ENCODE measurements around the gene COL16A1.

COL16A1 gene

DNA sequence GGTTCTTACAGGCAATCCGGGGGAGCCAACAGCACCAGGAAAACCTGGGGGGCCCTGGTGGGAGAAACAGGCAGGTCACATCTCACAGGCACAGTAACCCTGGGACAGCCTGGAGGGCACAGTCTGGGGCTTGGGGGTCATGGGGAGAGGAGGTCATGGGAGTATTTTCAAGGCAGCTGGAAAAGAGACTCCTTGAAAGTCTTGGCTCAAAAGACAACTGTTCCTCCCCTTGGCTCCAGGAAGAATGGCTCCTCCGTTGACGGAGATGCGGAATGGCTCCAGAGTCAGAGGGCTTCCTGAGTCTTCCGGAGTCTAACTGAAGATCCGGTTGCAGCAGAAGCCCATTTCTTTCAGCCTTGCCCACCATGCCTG is 33.2 kb downstream of the COL16A1 start:
- no peak for DNase-seq (ENCODE audit: low spot score)
- TF ChIP-seq, protein P1, sequence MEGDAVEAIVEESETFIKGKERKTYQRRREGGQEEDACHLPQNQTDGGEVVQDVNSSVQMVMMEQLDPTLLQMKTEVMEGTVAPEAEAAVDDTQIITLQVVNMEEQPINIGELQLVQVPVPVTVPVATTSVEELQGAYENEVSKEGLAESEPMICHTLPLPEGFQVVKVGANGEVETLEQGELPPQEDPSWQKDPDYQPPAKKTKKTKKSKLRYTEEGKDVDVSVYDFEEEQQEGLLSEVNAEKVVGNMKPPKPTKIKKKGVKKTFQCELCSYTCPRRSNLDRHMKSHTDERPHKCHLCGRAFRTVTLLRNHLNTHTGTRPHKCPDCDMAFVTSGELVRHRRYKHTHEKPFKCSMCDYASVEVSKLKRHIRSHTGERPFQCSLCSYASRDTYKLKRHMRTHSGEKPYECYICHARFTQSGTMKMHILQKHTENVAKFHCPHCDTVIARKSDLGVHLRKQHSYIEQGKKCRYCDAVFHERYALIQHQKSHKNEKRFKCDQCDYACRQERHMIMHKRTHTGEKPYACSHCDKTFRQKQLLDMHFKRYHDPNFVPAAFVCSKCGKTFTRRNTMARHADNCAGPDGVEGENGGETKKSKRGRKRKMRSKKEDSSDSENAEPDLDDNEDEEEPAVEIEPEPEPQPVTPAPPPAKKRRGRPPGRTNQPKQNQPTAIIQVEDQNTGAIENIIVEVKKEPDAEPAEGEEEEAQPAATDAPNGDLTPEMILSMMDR (IDR thresholded peaks at IDR 0.05; ENCODE audit: extremely low read depth, insufficient read depth, missing control alignments): no peak
- in situ Hi-C loops (cut with MboI; ENCODE audit: low pct_unique_long_range_greater_than_20kb, low sequenced_read_pairs, unreplicated experiment): loop anchor here (25.0 kb wide), 3 partner anchors 292 to 742 kb away; partner anchors contain the start of gene TMEM39B

DNA sequence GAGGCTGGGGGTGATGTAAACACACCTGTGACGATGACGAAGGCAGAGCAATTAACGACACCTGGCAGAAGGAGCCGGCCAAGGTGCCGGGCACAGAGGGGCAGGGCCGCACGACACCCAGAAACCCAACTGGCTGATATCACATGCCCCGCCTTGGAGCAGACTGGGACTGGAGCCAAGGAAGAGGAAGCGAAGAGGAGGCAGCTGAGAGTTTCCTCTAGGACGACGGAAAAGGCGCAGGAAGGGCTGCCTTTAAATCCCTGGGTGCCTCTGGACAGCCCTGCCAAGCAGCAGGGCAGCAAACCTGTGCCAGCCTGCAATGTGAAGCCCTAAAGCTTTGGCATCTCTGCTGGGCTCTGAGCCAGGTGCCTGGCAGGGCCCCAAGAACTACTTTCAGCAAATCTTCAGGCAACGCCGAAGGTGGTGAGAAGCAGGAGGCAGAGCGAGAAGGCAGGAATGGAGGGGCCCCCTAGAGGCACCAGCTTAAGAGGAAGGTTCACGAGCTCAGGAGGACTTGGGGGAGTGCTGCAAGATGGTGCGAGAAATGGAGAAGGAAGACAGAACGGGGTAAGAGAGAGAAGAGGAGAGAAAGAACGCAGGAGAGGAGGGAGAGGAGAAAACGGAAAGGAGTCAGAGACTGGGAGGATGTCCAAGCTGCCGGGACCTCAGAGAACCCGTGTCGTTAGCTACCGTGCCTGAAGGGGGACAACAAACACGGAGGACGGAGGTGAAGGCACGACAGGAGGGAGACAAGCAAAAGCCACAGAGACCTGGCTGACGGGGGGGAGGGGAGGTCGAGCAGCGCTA is 33.8 kb downstream of the COL16A1 start:
- TF ChIP-seq, protein P1 (IDR thresholded peaks at IDR 0.05; ENCODE audit: extremely low read depth, insufficient read depth, missing control alignments): peak; percentile 18

DNA sequence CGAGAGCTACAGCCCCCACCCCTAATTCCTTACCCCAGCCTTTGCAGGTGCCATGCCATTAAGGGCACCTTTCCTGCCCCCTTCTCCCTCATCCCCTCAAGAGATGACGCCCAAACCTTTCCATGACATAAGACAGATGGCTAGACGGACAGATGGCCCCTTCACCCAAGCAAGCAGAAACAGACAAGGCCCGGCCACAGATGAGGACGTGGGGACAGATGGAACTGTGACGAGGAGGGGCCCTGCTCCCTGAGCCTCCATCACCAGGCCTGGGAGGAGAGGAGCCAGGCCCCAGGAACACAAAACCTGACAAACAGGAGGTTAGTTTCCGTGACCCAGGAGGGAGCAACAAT is 34.4 kb downstream of the COL16A1 start:
- TF ChIP-seq, protein P1 (IDR thresholded peaks at IDR 0.05; ENCODE audit: extremely low read depth, insufficient read depth, missing control alignments): no peak
- in situ Hi-C loops (cut with MboI; ENCODE audit: low pct_unique_long_range_greater_than_20kb, low sequenced_read_pairs, unreplicated experiment): loop anchor here (10.0 to 25.0 kb wide), 5 partner anchors 45 to 743 kb away; partner anchors contain the start of gene TMEM39B
- no peak for DNase-seq (ENCODE audit: low spot score)

More for the DNA sequence above, 33.8 kb downstream of the COL16A1 start:
- in situ Hi-C loops (cut with MboI; ENCODE audit: low pct_unique_long_range_greater_than_20kb, low sequenced_read_pairs, unreplicated experiment): loop anchor here (10.0 to 25.0 kb wide), 5 partner anchors 45 to 742 kb away; partner anchors contain the start of gene TMEM39B
- DNase-seq (ENCODE audit: low spot score): no peak

DNA sequence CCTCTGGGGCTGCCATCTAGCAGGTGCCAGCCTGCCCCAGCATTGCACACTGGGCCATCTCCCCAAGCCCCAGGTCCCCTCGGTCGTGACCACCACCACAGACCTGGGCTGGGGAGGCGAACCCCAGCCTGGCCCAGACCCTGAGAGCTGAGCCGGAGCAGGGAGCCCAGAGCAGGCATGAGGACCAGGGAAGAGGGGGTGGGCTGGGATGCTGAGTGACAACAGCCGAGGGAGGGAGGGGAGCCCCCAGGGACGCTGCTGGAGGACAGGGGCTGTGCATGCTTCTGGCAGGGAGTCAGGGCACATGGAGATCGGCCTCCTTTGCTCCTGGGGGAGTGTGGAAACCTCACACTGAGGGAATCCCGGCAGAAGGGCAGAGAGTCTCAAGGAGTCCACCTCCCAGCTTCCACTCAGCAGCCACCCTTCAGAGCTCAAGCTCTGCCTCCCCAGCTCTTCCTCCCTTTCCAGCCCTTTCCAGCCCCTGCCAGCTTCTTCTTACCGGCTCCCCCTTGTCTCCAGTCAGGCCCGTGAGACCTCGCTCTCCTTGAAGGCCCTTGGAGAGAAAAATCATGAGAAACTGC is 35.4 kb downstream of the COL16A1 start:
- TF ChIP-seq, protein P1 (IDR thresholded peaks at IDR 0.05; ENCODE audit: extremely low read depth, insufficient read depth, missing control alignments): no peak
- no peak for DNase-seq (ENCODE audit: low spot score)
- in situ Hi-C loops (cut with MboI; ENCODE audit: low pct_unique_long_range_greater_than_20kb, low sequenced_read_pairs, unreplicated experiment): loop anchor here (10.0 to 25.0 kb wide), 5 partner anchors 46 to 744 kb away; partner anchors contain the start of gene TMEM39B

DNA sequence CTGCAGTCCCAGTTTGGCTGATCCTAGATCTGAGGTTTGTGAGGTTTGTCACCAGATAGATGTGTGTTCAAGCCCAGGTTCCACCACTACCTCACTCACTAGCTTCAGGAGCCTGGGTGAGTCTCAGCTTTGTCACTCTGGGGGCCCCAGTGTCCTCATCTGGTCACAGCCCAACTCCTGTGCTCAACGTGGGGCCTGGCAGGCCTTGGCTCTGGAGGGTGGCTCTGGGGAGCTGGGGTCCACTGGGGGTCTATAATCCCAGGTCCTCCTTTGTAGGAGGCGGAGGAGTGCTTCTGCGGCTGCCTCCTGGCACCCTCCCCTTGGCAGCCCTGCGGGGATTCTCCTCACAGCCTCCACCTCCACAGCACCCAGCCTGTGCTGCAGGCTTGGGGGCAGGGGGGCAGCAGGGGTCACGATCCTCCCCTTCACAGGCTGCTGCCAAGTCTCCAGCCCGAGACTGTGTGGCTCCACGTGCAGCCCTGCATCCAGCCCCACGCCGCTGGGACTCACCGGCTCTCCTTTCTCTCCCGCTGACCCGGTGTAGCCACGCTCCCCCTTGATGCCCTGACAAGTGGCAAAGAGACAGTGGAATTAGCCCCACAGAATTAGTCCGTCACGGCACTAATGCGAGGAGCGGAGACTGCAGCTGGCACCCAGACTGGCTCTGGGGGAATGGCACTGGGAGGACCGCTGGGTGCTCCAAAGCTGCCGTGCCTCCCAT is 36.6 kb downstream of the COL16A1 start:
- in situ Hi-C loops (cut with MboI; ENCODE audit: low pct_unique_long_range_greater_than_20kb, low sequenced_read_pairs, unreplicated experiment): loop anchor here (10.0 to 25.0 kb wide), 5 partner anchors 48 to 745 kb away; partner anchors contain the start of gene TMEM39B
- DNase-seq (ENCODE audit: low spot score): no peak
- TF ChIP-seq, protein P1 (IDR thresholded peaks at IDR 0.05; ENCODE audit: extremely low read depth, insufficient read depth, missing control alignments): no peak

DNA sequence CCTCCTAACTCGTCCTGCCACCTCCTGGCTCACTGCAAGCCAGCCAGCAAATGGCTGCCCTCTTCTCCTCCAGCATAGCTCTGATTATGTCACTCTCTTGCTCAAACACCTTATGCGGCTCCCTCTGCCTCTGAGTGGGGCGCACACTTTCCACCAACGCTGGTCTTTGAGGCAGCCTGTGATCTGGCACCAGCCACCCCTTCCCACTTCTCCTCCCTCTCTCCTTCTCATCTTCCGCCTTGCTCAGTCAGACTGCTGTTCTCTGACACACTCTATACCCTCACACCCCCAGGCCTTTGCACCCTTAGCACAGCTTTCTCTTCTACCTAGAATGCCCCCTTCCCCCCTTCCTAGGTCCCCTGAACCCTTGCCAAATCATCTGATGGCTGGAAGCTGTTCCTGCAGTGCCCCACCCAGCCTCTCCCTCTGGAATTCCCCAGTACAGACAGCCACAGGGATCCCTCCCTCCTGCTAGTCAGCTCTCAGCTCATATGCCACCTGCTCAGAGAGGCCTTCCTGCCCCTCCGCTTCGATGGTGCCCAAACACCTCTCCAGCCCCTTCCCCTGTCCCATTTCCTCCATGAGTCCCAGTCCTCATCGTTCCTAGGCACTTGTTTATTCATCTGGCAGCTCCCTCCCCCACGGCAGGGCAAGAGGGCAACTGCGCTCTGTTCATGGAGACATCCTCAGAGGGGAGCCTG is 37.4 kb downstream of the COL16A1 start:
- in situ Hi-C loops (cut with MboI; ENCODE audit: low pct_unique_long_range_greater_than_20kb, low sequenced_read_pairs, unreplicated experiment): loop anchor here (10.0 to 25.0 kb wide), 5 partner anchors 48 to 746 kb away; partner anchors contain the start of gene TMEM39B
- no peak for DNase-seq (ENCODE audit: low spot score)
- TF ChIP-seq, protein P1 (IDR thresholded peaks at IDR 0.05; ENCODE audit: extremely low read depth, insufficient read depth, missing control alignments): no peak

All from GM13977 (cell line).